Measurements from ENCODE around the gene MAGI2.

GRCh38 chr7:78787854-78788253 is 665.6 kb downstream of the MAGI2 start:
- TF ChIP-seq TCF7L2 (IDR thresholded peaks at IDR 0.05; ENCODE audit: borderline replicate concordance, extremely low read depth, insufficient read depth, insufficient read length) (no peak), POLR2AphosphoS5 (IDR thresholded peaks at IDR 0.05; ENCODE audit: low read depth, low read length) (no peak), CTCF (IDR thresholded peaks at IDR 0.05 in 2 of 3, conservative IDR thresholded peaks at IDR 0.05 in 1 of 3; ENCODE audit: borderline replicate concordance in 1 of 3, insufficient read depth in 1 of 3, low read depth in 2 of 3, low read length in 2 of 3) (no peak), EZH2phosphoT487 (IDR thresholded peaks at IDR 0.05; ENCODE audit: borderline replicate concordance) (no peak), REST (IDR thresholded peaks at IDR 0.05; ENCODE audit: low read depth) (no peak), RAD21 (IDR thresholded peaks at IDR 0.05; ENCODE audit: low read depth) (no peak), SIN3A (IDR thresholded peaks at IDR 0.05; ENCODE audit: low read depth) (no peak)
